GM23248 (cell line): Measurements from ENCODE around the gene TFR2. TPM values are rescaled to one million over a fixed set of nuclear protein-coding genes. Genes with fewer than 3 reads are reported as not detected.

Experiments used
- DNase-seq: peaks from one replicate; pipeline ENCODE4 v3.0.0-alpha.2; 2015
- H2AFZ ChIP-seq: fragments of 200-600 bp; sonication (generic); 2 replicates; pipeline ENCODE4 v1.6.1; 2016; ENCODE audit warnings: antibody characterized with exemption
- H3F3A ChIP-seq: fragments of 200-600 bp; sonication (generic); 2 replicates; pipeline ENCODE4 v1.6.1; 2016; ENCODE audit warnings: mild to moderate bottlenecking, antibody characterized with exemption, mixed run types; ENCODE audit not compliant: insufficient read depth
- H3K27ac ChIP-seq: fragments of 200-600 bp; sonication (generic); 2 replicates; pipeline ENCODE4 v1.5.1; 2016; ENCODE audit warnings: mild to moderate bottlenecking
- H3K27me3 ChIP-seq: fragments of 200-600 bp; sonication (generic); replicated peaks from 2 replicates; pipeline ENCODE4 v1.6.1; 2016; ENCODE audit warnings: mild to moderate bottlenecking; ENCODE audit not compliant: insufficient read depth
- H3K36me3 ChIP-seq: fragments of 200-600 bp; sonication (generic); 2 replicates; pipeline ENCODE4 v1.6.1; 2016; ENCODE audit warnings: low read depth, mild to moderate bottlenecking
- H3K4me1 ChIP-seq: fragments of 200-600 bp; sonication (generic); 2 replicates; pipeline ENCODE4 v1.6.1; 2016; ENCODE audit warnings: mild to moderate bottlenecking; ENCODE audit not compliant: insufficient read depth
- H3K4me2 ChIP-seq: fragments of 200-600 bp; sonication (generic); one replicate; pipeline ENCODE4 v1.6.1; 2016; ENCODE audit warnings: mild to moderate bottlenecking; ENCODE audit not compliant: unreplicated experiment
- H3K4me3 ChIP-seq: fragments of 200-600 bp; sonication (generic); 2 replicates; pipeline ENCODE4 v1.5.1; 2016; ENCODE audit warnings: mild to moderate bottlenecking
- H3K79me2 ChIP-seq: fragments of 200-600 bp; sonication (generic); 2 replicates; pipeline ENCODE4 v1.6.1; 2016; ENCODE audit warnings: mild to moderate bottlenecking; ENCODE audit not compliant: insufficient read depth
- H3K9ac ChIP-seq: fragments of 200-600 bp; sonication (generic); 2 replicates; pipeline ENCODE4 v1.6.1; 2016; ENCODE audit warnings: mild to moderate bottlenecking
- H3K9me2 ChIP-seq: fragments of 200-600 bp; sonication (generic); 2 replicates; pipeline ENCODE4 v1.6.1; 2016; ENCODE audit warnings: mixed run types, mild to moderate bottlenecking, moderate library complexity; ENCODE audit not compliant: insufficient read depth
- H3K9me3 ChIP-seq: fragments of 200-600 bp; sonication (generic); one replicate; pipeline ENCODE4 v1.6.1; 2017; ENCODE audit warnings: low read depth
- H4K20me1 ChIP-seq: fragments of 200-600 bp; sonication (generic); 2 replicates; pipeline ENCODE4 v1.6.0; 2016; ENCODE audit not compliant: insufficient read depth
- EZH2 ChIP-seq: fragments of 200-600 bp; sonication (generic); IDR thresholded peaks from 2 replicates; pipeline ENCODE4 v1.6.1; 2018; ENCODE audit warnings: antibody characterized with exemption, mild to moderate bottlenecking; ENCODE audit not compliant: insufficient read depth, poor library complexity, severe bottlenecking
- EZH2phosphoT487 ChIP-seq: fragments of 200-600 bp; sonication (generic); IDR thresholded peaks from 2 replicates; pipeline ENCODE4 v1.6.1; 2018; ENCODE audit warnings: antibody characterized with exemption, moderate library complexity, mild to moderate bottlenecking, low read depth; ENCODE audit not compliant: insufficient read depth
- WGBS, 2 experiments: methylation state at CpG; one replicate each; pipeline ENCODE4 v1.1.6; 2015 to 2017; ENCODE audit warnings: low lambda C conversion rate in 2 of 2, low coverage in 1 of 2; ENCODE audit errors: missing lambda C conversion rate in 2 of 2; 5-methylcytosine and 5-hydroxymethylcytosine counted together
- in situ Hi-C: fragments of 300-500 bp; cut with MboI; formaldehyde crosslinking; loops from 2 replicates; pipeline ENCODE4 v1.15.0; 2020
- polyA plus RNA-seq: library from polyadenylated mRNA; unstranded; fragments of >200 nt; fragmentation: Nextera tagmentation; extraction: Ambion mirVana; gene quantifications from 2 replicates; pipeline ENCODE4 v1.2.1, GENCODE V29; 2016
- total RNA-seq: library from RNA; depleted of rRNA; stranded (reverse); fragments of >200 nt; shearing (Covaris generic); gene quantifications from 2 replicates; pipeline ENCODE4 v1.2.3, GENCODE V29; 2014

TFR2 gene
- total and polyA plus RNA-seq, 2 experiments from 2014 or later: 0.11 to 0.79 TPM

GRCh38 chr7:100630066-100630465 is 11.3 kb downstream of the TFR2 start:
- no peak overlapping the region for H3K9ac ChIP-seq
- H3K9me3 ChIP-seq: no peaks in the 10 kb centered on the region
- H3K4me3 ChIP-seq: no peak overlapping the region
- H3K9me2 ChIP-seq: no peaks in the 10 kb centered on the region
- peaks cover 11% of the 10 kb centered on the region; the same call in 1 of the 2 replicates for H3K27me3 ChIP-seq
- WGBS, 2 experiments: 80 to 81% methylated on average over 4 of the region's 4 CpGs
- no peaks in the 10 kb centered on the region for H3K36me3 ChIP-seq
- no peak overlapping the region for H2AFZ ChIP-seq
- TF ChIP-seq EZH2phosphoT487 (no peak), EZH2 (no peak)
- H3K4me1 ChIP-seq: no peaks in the 10 kb centered on the region
- no peaks in the 10 kb centered on the region for H4K20me1 ChIP-seq
- in situ Hi-C loops: no loop called here
- H3F3A ChIP-seq: no peaks in the 10 kb centered on the region
- no peak overlapping the region for H3K4me2 ChIP-seq
- no peaks in the 10 kb centered on the region for H3K79me2 ChIP-seq
- DNase-seq: no peak
- no peak overlapping the region for H3K27ac ChIP-seq

- H3F3A ChIP-seq: no peaks in the 10 kb centered on the region
- no peaks in the 10 kb centered on the region for H4K20me1 ChIP-seq
- no peak overlapping the region for H3K27ac ChIP-seq
- in situ Hi-C loops: no loop called here
- no peaks in the 10 kb centered on the region for H3K9me2 ChIP-seq
- no peak overlapping the region for H3K4me2 ChIP-seq
- no peaks in the 10 kb centered on the region for H3K36me3 ChIP-seq
- 73 to 82% methylated on average over 10 to 11 of the region's 11 CpGs for WGBS, 2 experiments
- H3K79me2 ChIP-seq: no peaks in the 10 kb centered on the region
- H2AFZ ChIP-seq: no peak overlapping the region
- no peak overlapping the region for H3K9ac ChIP-seq
- no peaks in the 10 kb centered on the region for H3K4me1 ChIP-seq
- peak; percentile 32 for DNase-seq
- H3K27me3 ChIP-seq: peaks cover 11% of the 10 kb centered on the region; the same call in 1 of the 2 replicates
- no peak overlapping the region for H3K4me3 ChIP-seq
- no peaks in the 10 kb centered on the region for H3K9me3 ChIP-seq
- TF ChIP-seq EZH2: no peak
- no peak for TF ChIP-seq EZH2phosphoT487
Measured at GRCh38 chr7:100629117-100629716, 12.1 kb downstream of the TFR2 start.

- no peak overlapping the region for H2AFZ ChIP-seq
- in situ Hi-C loops: no loop called here
Measured at GRCh38 chr7:100627238-100627549, 14.2 kb downstream of the TFR2 start.

GRCh38 chr7:100626530-100627237 is 14.7 kb downstream of the TFR2 start:
- WGBS, 2 experiments: 8 to 23% methylated on average over 12 to 36 of the region's 37 CpGs
- H3K9ac ChIP-seq: peak overlapping the region; percentile 40

More at GRCh38 chr7:100627238-100627549, 14.2 kb downstream of the TFR2 start:
- no peaks in the 10 kb centered on the region for H3K79me2 ChIP-seq
- H4K20me1 ChIP-seq: no peaks in the 10 kb centered on the region
- no peak overlapping the region for H3K27ac ChIP-seq
- H3K4me2 ChIP-seq: no peak overlapping the region
- H3K4me1 ChIP-seq: no peaks in the 10 kb centered on the region
- TF ChIP-seq EZH2: no peak
- TF ChIP-seq EZH2phosphoT487: no peak
- H3K9me3 ChIP-seq: no peaks in the 10 kb centered on the region
- no peak for DNase-seq
- no peaks in the 10 kb centered on the region for H3K36me3 ChIP-seq
- no peaks in the 10 kb centered on the region for H3K27me3 ChIP-seq
- no peaks in the 10 kb centered on the region for H3F3A ChIP-seq
- WGBS, 2 experiments: 80% methylated on average over 21 of the region's 21 CpGs
- no peaks in the 10 kb centered on the region for H3K9me2 ChIP-seq
- H3K4me3 ChIP-seq: no peak overlapping the region
- no peak overlapping the region for H3K9ac ChIP-seq

More at GRCh38 chr7:100626530-100627237, 14.7 kb downstream of the TFR2 start:
- H3K36me3 ChIP-seq: no peaks in the 10 kb centered on the region
- H4K20me1 ChIP-seq: no peaks in the 10 kb centered on the region
- H3K79me2 ChIP-seq: no peaks in the 10 kb centered on the region
- no peaks in the 10 kb centered on the region for H3F3A ChIP-seq
- peak overlapping the region; percentile 62 for H3K4me3 ChIP-seq
- DNase-seq: peak; percentile 90
- no peak overlapping the region for H3K27ac ChIP-seq
- H3K9me2 ChIP-seq: no peaks in the 10 kb centered on the region
- no peaks in the 10 kb centered on the region for H3K9me3 ChIP-seq
- H3K4me2 ChIP-seq: peak overlapping the region; percentile 59
- no peak for TF ChIP-seq EZH2phosphoT487
- no peak for TF ChIP-seq EZH2
- H2AFZ ChIP-seq: peak overlapping the region; percentile 73
- in situ Hi-C loops: no loop called here
- H3K27me3 ChIP-seq: no peaks in the 10 kb centered on the region
- no peaks in the 10 kb centered on the region for H3K4me1 ChIP-seq
